Heart left ventricle (tissue), 16 donors: ENCODE measurements around the gene LMTK2. TPM values are rescaled to one million over a fixed set of nuclear protein-coding genes. Genes with fewer than 3 reads are reported as not detected.

ENCODE experiments used
- ATAC-seq, 4 donors: fragments of 200-7000 bp; cut with Tn5 transposase; one replicate each; pipeline ENCODE4 v1.9.1; 2020 to 2022; ENCODE audit warnings: moderate library complexity in 4 of 4, mild to moderate bottlenecking in 3 of 4, moderate number of reproducible peaks in 1 of 4
- DNase-seq, 5 donors: peaks; one replicate each; pipeline ENCODE4 v3.0.0-alpha.2; 2020
- H3K27ac ChIP-seq, 12 donors: fragments of 200-600 bp; sonication (generic) in 4 of 12; one replicate each; pipeline versions ENCODE4 v1.5.0 to v1.8.0; 2016 to 2022; ENCODE audit warnings: mild to moderate bottlenecking in 2 of 12
- H3K27me3 ChIP-seq, 9 donors: fragments of 200-600 bp; sonication (generic) in 2 of 9; one replicate each; pipeline versions ENCODE4 v1.5.1 to v1.8.0; 2016 to 2022; ENCODE audit warnings: mild to moderate bottlenecking in 3 of 9
- H3K36me3 ChIP-seq, 9 donors: fragments of 200-600 bp; sonication (generic) in 2 of 9; one replicate each; pipeline versions ENCODE4 v1.5.0 to v1.8.0; 2018 to 2022; ENCODE audit warnings: mild to moderate bottlenecking in 2 of 9
- H3K4me1 ChIP-seq, 12 donors: fragments of 200-600 bp; sonication (generic) in 4 of 12; one replicate each; pipeline versions ENCODE4 v1.5.0 to v1.8.0; 2016 to 2022; ENCODE audit warnings: mild to moderate bottlenecking in 3 of 12
- H3K4me3 ChIP-seq, 12 donors: fragments of 200-600 bp; sonication (generic) in 4 of 12; one replicate each; pipeline versions ENCODE4 v1.5.0 to v1.8.0; 2017 to 2022; ENCODE audit warnings: mild to moderate bottlenecking in 9 of 12, moderate library complexity in 4 of 12
- H3K9me3 ChIP-seq, 12 donors: fragments of 200-600 bp; sonication (generic) in 4 of 12; one replicate each; pipeline versions ENCODE4 v1.5.0 to v1.8.0; 2016 to 2022; ENCODE audit warnings: mild to moderate bottlenecking in 1 of 12
- CTCF ChIP-seq, 12 donors: fragments of 200-600 bp; sonication (generic) in 4 of 12; IDR thresholded peaks; one replicate each; pipeline versions ENCODE4 v1.5.0 to v1.8.0; 2018 to 2022; ENCODE audit warnings: antibody characterized with exemption in 12 of 12, mild to moderate bottlenecking in 5 of 12
- POLR2A ChIP-seq, 2 donors: fragments of 450-650 bp; IDR thresholded peaks; one replicate each; pipeline ENCODE4 v1.6.1; 2017; ENCODE audit warnings: antibody characterized with exemption in 2 of 2, mild to moderate bottlenecking in 2 of 2, moderate library complexity in 2 of 2
- WGBS, 4 donors: extraction: QIAGEN DNeasy Blood & Tissue Kit in 2 of 4; methylation state at CpG; one replicate each; pipeline versions ENCODE4 v1.1.5 to v1.1.7; 2013 to 2018; 5-methylcytosine and 5-hydroxymethylcytosine counted together
- intact Hi-C, 10 donors: fragments of 100-400 bp; cut with DNase I; formaldehyde crosslinking; loops; one replicate each; pipeline versions ENCODE4 v1.11.1 to v1.14.2; 2022
- polyA plus RNA-seq, 2 donors: library from polyadenylated mRNA; stranded (reverse); fragments of 200-250 nt; gene quantifications; one replicate each; pipeline ENCODE4 v1.2.3, GENCODE V29; 2013
- total RNA-seq, 9 donors: library from RNA; depleted of rRNA in 2 of 9; stranded (reverse); fragments of >200 nt in 2 of 9; fragmentation: NEBNext Ultra II Directional in 3 of 9; extraction: Animal tissue kit (Norgen Biotek cat#: 25700) in 3 of 9; gene quantifications; one replicate each; pipeline versions ENCODE4 v1.1.0 to v1.2.4, GENCODE V29; 2016 to 2023
- donor health status: ischemic (EF 13 %, LVEDD 7.1; RV severe dilation, severe dysfunction).
- donor health status: healthy with polysubstance abuse.
- donor health status: DM: no; HTN: yes; CAD: no.
- donor health status: DM: no; HTN: no; CAD: no.
- donor health status: ischemic (EF 25% LVEDD 6.9; RV normal size, moderate dysfunction).
- donor health status: ischemic (EF 25% LVEDD 5.7; RV mildly dilated, moderate dysfunction).
- donor health status: healthy.
- donor health status: DM: yes; HTN: yes; CAD: no.
- donor health status: ischemic (EF 35%, LVEDD 5.7; RV mildly dilated, moderate dysfunction).
- donor health status: nonischemic (EF 11% LVEDD 7.7; RV severe dilation, severe dysfunction).
- donor health status: DM: yes; HTN: yes; CAD: no.
- donor health status: PGD.
- donor health status: ischemic (EF 29% LVEDD 5.4; RV normal size, mild dysfunction).
- donor health status: nonischemic (EF 23%, LVEDD 6.1; RV moderate dilation, normal function).

Gene LMTK2
- total and polyA plus RNA-seq, 11 donors, result 6.3 to 58.3 (median 27.3) TPM

GRCh38 chr7:98204670-98205069 lies 98.0 kb downstream of the LMTK2 start:
- Histone ChIP-seq H3K9me3 (no peaks in the 10 kb centered on the region), H3K27ac (no peak overlapping the region), H3K4me3 (no peak overlapping the region), H3K36me3 (peaks cover 0 to 68% (median 46%) of the 10 kb centered on the region in 9 donors), H3K4me1 (peaks cover 0 to 14% (median 0%) of the 10 kb centered on the region in 12 donors), H3K27me3 (no peaks in the 10 kb centered on the region)
- ATAC-seq (no peak), DNase-seq (peak in 1 of 5 donors; percentile 28)
- WGBS, 4 donors, result 87 to 96% (median 92%) methylated on average over 11 of the region's 11 CpGs
- intact Hi-C loops, result no loop called here
- no peak for TF ChIP-seq POLR2A (IDR thresholded peaks at IDR 0.05)
- no peak for TF ChIP-seq CTCF (IDR thresholded peaks at IDR 0.05)

- intact Hi-C loops, result no loop called here
- Histone ChIP-seq H3K36me3 (peaks cover 0 to 63% (median 46%) of the 10 kb centered on the region in 9 donors), H3K27me3 (no peaks in the 10 kb centered on the region), H3K27ac (no peak overlapping the region), H3K4me1 (peaks cover 0 to 14% (median 0%) of the 10 kb centered on the region in 12 donors), H3K4me3 (no peak overlapping the region), H3K9me3 (no peaks in the 10 kb centered on the region)
- TF ChIP-seq CTCF (IDR thresholded peaks at IDR 0.05), result no peak
- TF ChIP-seq POLR2A (IDR thresholded peaks at IDR 0.05), result no peak
- 94 to 96% (median 96%) methylated on average over 28 to 47 of the region's 47 CpGs for WGBS, 4 donors
- ATAC-seq (peak in 1 of 4 donors; percentile 40), DNase-seq (peak in 1 of 5 donors; percentile 30)
Observed at GRCh38 chr7:98205162-98205845, 98.6 kb downstream of the LMTK2 start.

- Histone ChIP-seq H3K9me3 (no peaks in the 10 kb centered on the region), H3K27ac (no peak overlapping the region), H3K4me1 (peaks cover 0 to 17% (median 0%) of the 10 kb centered on the region in 12 donors), H3K27me3 (peaks cover 0 to 4% (median 0%) of the 10 kb centered on the region in 9 donors), H3K4me3 (no peak overlapping the region), H3K36me3 (peaks cover 0 to 60% (median 46%) of the 10 kb centered on the region in 9 donors)
- WGBS, 4 donors, result 88 to 90% (median 89%) methylated on average over 32 to 47 of the region's 47 CpGs
- ATAC-seq, result no peak
- intact Hi-C loops, result no loop called here
- DNase-seq, result peak in 1 of 5 donors; percentile 37
- TF ChIP-seq CTCF (IDR thresholded peaks at IDR 0.05) (no peak), POLR2A (IDR thresholded peaks at IDR 0.05) (no peak)
Observed at GRCh38 chr7:98206451-98207330, 100.0 kb downstream of the LMTK2 start.
